Activated CD4-positive, alpha-beta T cell treated with anti-CD3 and anti-CD28 coated beads, Interleukin-2, amount 10 ng/mL, durations not matched to agents 7 days and 5 days (primary cell): ENCODE measurements around the gene TRIM37. TPM values are rescaled to one million over a fixed set of nuclear protein-coding genes. Genes with fewer than 3 reads are reported as not detected.
A peak's percentile ranks its signal among the peaks of the same experiment; 100 is the strongest.

ENCODE experiments used
- CTCF ChIA-PET: fragments of 350-600 bp; sonication (Branson Sonifier 250); formaldehyde crosslinking; loops from one replicate; lab custom pipeline; 2021; ENCODE audit warnings: antibody characterized with exemption; lab: Charles Lee
- POLR2A ChIA-PET: fragments of 350-600 bp; sonication (Branson Sonifier 250); formaldehyde crosslinking; loops from one replicate; lab custom pipeline; 2021; ENCODE audit warnings: antibody characterized with exemption; lab: Charles Lee
- DNase-seq: peaks from one replicate; pipeline ENCODE4 v3.0.0-alpha.2; 2020
- H3K27ac Mint-ChIP-seq: one replicate; pipeline ENCODE4 v1.8.0; 2021; ENCODE audit warnings: mild to moderate bottlenecking, moderate library complexity, mixed read lengths
- H3K27me3 Mint-ChIP-seq: one replicate; pipeline ENCODE4 v1.8.0; 2021; ENCODE audit warnings: mixed read lengths
- H3K36me3 Mint-ChIP-seq: one replicate; pipeline ENCODE4 v1.8.0; 2021; ENCODE audit warnings: low read depth, mixed read lengths
- H3K4me1 Mint-ChIP-seq: one replicate; pipeline ENCODE4 v1.8.0; 2021; ENCODE audit warnings: mixed read lengths
- H3K4me3 Mint-ChIP-seq: one replicate; pipeline ENCODE4 v1.8.0; 2021; ENCODE audit warnings: mild to moderate bottlenecking, moderate library complexity, mixed read lengths
- H3K9me3 Mint-ChIP-seq: one replicate; pipeline ENCODE4 v1.8.0; 2021; ENCODE audit warnings: mixed read lengths
- microRNA-seq: library from miRNA; unstranded; fragments of <30 nt; microRNA quantifications from one replicate; pipeline ENCODE4 v1.2.0, GENCODE V29; 2021; ENCODE audit warnings: borderline microRNAs expressed, borderline replicate concordance
- total RNA-seq, 2 experiments: library from RNA; stranded (reverse); gene quantifications; one replicate each; pipeline ENCODE4 v1.2.3, GENCODE V29; 2021

The TRIM37 gene
- total RNA-seq, 2 experiments from 2014 or later: 22.6 to 27.9 TPM

- no peak for DNase-seq
- peaks cover 3% of the 10 kb centered on the region for H3K36me3 Mint-ChIP-seq
- CTCF ChIA-PET: no interaction called here
- H3K27me3 Mint-ChIP-seq: peaks cover 9% of the 10 kb centered on the region
- H3K4me1 Mint-ChIP-seq: no peaks in the 10 kb centered on the region
- no peak overlapping the region for H3K4me3 Mint-ChIP-seq
- peaks cover 18% of the 10 kb centered on the region for H3K9me3 Mint-ChIP-seq
- POLR2A ChIA-PET: no interaction called here
- no peak overlapping the region for H3K27ac Mint-ChIP-seq
Measured at GRCh38 chr17:58947411-58947810, 159.3 kb downstream of the TRIM37 start.

DNA sequence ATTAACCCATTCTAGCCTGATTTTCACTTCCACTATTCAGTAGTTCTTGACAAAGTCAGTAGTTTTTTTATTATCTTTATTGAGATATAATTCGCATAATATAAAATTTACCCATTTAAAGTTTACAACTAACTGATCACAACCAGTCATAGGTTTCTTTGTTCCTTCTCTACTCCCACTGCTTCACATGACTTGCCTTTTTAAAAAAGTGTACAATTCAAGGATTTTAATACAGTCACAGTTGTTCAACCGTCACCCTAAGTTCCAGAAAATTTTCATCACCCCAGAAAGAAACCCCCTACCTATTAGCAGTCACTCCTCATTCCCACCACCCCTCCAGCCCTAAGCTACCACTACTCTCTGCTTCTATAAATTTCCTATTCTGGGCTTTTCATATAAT, 162.5 kb downstream of the TRIM37 start:
- DNase-seq: no peak
- peaks cover 3% of the 10 kb centered on the region for H3K9me3 Mint-ChIP-seq
- H3K27ac Mint-ChIP-seq: no peak overlapping the region
- peaks cover 11% of the 10 kb centered on the region for H3K27me3 Mint-ChIP-seq
- CTCF ChIA-PET: no interaction called here
- POLR2A ChIA-PET: no interaction called here
- H3K36me3 Mint-ChIP-seq: no peaks in the 10 kb centered on the region
- no peak overlapping the region for H3K4me3 Mint-ChIP-seq
- H3K4me1 Mint-ChIP-seq: no peaks in the 10 kb centered on the region

DNA sequence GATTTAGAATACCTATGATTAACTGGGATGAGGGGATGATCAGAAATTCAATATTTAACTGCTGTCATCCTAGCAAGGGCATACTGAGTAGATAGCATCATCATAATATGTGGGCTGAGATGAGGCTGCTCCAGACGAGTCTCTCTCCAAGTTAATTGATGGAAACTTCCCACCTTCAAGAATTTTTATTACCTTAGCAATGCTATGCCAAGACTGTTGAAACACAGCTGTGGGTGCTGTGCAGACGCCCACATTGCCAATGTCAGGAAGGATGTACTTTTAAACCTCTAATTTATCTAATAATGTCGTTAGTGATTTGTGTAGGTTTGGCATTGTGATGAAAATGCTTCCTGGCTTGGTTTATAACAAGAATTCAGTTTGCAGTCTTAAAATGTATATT, 170.4 kb downstream of the TRIM37 start:
- DNase-seq: no peak
- Mint-ChIP-seq H3K4me3 (no peak overlapping the region), H3K27ac (no peak overlapping the region), H3K9me3 (no peaks in the 10 kb centered on the region), H3K36me3 (no peaks in the 10 kb centered on the region), H3K4me1 (no peaks in the 10 kb centered on the region), H3K27me3 (no peaks in the 10 kb centered on the region)
- POLR2A ChIA-PET: no interaction called here
- CTCF ChIA-PET: no interaction called here

DNA sequence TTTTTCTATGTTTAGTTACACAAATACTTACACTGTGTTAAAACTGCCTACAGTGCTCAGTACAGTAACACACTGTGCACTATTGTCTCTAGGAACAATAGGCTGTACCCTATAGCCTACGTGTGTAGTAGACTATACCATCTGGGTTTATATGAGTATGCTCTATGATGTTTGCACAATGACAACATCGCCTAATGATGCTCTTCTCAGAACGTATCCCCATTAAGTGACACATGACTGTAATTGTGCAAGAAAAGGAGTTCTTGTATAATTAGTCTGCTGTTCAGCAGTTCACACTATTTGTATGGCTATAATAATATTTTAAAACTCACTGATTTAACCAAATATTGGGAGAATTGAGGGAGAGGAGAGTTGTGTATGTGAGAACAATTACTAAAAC, 173.7 kb downstream of the TRIM37 start:
- Mint-ChIP-seq H3K4me1 (no peaks in the 10 kb centered on the region), H3K4me3 (no peak overlapping the region), H3K9me3 (no peaks in the 10 kb centered on the region), H3K36me3 (no peaks in the 10 kb centered on the region), H3K27ac (no peak overlapping the region), H3K27me3 (peaks cover 9% of the 10 kb centered on the region)
- POLR2A ChIA-PET: no interaction called here
- DNase-seq: no peak
- CTCF ChIA-PET: no interaction called here

Small RNA genes lying within 50 kb of the gene (microRNA-seq; reads per million reads assigned to microRNA genes)
- gene MIR301A: 56.9 reads per million, percentile 64 among the genes with 10 or more reads in this experiment
- 2,651 reads per million, percentile 92 among the genes with 10 or more reads in this experiment for gene MIR454

Other genes starting within 250 kb of the TRIM37 start
- 100 to 1,000 TPM; 111 to 146 TPM for gene SKA2, start 48.3 kb upstream of the TRIM37 start, total RNA-seq
- 10 to 100 TPM; 80.8 to 95.2 TPM for gene PRR11, start 48.9 kb upstream of the TRIM37 start, total RNA-seq
- gene SMG8, start 103.2 kb upstream of the TRIM37 start, total RNA-seq: 10 to 100 TPM; 16.3 to 18.3 TPM
- 1 to 10 TPM; 2.2 to 2.5 TPM for gene GDPD1, start 113.6 kb upstream of the TRIM37 start, total RNA-seq
- 10 to 100 TPM in 1 of 2 experiments, 1 to 10 TPM in 1; 9.4 to 13.2 TPM for gene YPEL2, start 224.8 kb upstream of the TRIM37 start, total RNA-seq